Upper lobe of right lung (tissue), 1 donor: ENCODE results near the gene XK. TPM values are rescaled to one million over a fixed set of nuclear protein-coding genes. Genes with fewer than 3 reads are reported as not detected.

Source experiments
- ATAC-seq: fragments of 200-7000 bp; cut with Tn5 transposase; one replicate; pipeline ENCODE4 v1.9.1; 2020; ENCODE audit warnings: mild to moderate bottlenecking, moderate library complexity
- DNase-seq: peaks from one replicate; pipeline ENCODE4 v3.0.0-alpha.2; 2020
- H3K27ac ChIP-seq: fragments of 200-600 bp; one replicate; pipeline ENCODE4 v1.8.0; 2022
- H3K27me3 ChIP-seq: fragments of 200-600 bp; one replicate; pipeline ENCODE4 v1.8.0; 2022; ENCODE audit warnings: mild to moderate bottlenecking
- H3K36me3 ChIP-seq: fragments of 200-600 bp; one replicate; pipeline ENCODE4 v1.8.0; 2022
- H3K4me1 ChIP-seq: fragments of 200-600 bp; one replicate; pipeline ENCODE4 v1.8.0; 2022
- H3K4me3 ChIP-seq: fragments of 200-600 bp; one replicate; pipeline ENCODE4 v1.8.0; 2022; ENCODE audit warnings: mild to moderate bottlenecking
- H3K9me3 ChIP-seq: fragments of 200-600 bp; one replicate; pipeline ENCODE4 v1.8.0; 2022
- intact Hi-C: fragments of 100-400 bp; cut with DNase I; formaldehyde crosslinking; loops from one replicate; pipeline ENCODE4 v1.11.0; 2022
- total RNA-seq: library from RNA; stranded (reverse); fragmentation: NEBNext Ultra II Directional; extraction: Animal tissue kit (Norgen Biotek cat#: 25700); gene quantifications from one replicate; pipeline ENCODE4 v1.2.1, GENCODE V29; 2021
- TF ChIP-seq, protein P1 (sequence below): fragments of 200-600 bp; IDR thresholded peaks from one replicate; pipeline ENCODE4 v1.8.0; 2022; ENCODE audit warnings: antibody characterized with exemption
- donor health status: DM: no; HTN: yes; CAD: no; lungs with severe emphysema.

The XK gene
- total RNA-seq, 1 donor from 2014 or later, result 1.6 TPM

DNA sequence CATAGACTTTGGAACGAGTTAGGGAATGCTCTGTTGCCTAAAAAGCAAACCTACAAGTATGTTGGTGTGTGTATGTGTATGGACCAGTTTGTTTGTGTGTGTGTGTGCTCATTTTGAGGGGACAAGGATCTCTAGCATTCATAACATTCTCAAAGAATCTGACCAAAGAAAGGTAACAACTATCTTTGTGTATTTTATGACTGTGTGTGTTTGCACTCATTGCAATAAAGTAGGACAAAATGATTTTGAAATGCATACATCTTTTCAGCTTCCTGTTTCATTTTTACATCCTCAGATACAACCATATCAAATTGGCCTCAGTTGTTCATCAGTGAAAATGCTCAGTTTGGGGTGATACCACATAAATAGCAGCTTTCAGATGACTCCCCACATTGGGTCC is 8.3 kb upstream of the XK start:
- Histone ChIP-seq H3K36me3 (no peaks in the 10 kb centered on the region), H3K27me3 (no peaks in the 10 kb centered on the region), H3K9me3 (no peaks in the 10 kb centered on the region), H3K27ac (no peak overlapping the region), H3K4me3 (no peak overlapping the region), H3K4me1 (no peaks in the 10 kb centered on the region)
- intact Hi-C loops, result no loop called here
- DNase-seq (no peak), ATAC-seq (no peak)
- TF ChIP-seq, protein P1, sequence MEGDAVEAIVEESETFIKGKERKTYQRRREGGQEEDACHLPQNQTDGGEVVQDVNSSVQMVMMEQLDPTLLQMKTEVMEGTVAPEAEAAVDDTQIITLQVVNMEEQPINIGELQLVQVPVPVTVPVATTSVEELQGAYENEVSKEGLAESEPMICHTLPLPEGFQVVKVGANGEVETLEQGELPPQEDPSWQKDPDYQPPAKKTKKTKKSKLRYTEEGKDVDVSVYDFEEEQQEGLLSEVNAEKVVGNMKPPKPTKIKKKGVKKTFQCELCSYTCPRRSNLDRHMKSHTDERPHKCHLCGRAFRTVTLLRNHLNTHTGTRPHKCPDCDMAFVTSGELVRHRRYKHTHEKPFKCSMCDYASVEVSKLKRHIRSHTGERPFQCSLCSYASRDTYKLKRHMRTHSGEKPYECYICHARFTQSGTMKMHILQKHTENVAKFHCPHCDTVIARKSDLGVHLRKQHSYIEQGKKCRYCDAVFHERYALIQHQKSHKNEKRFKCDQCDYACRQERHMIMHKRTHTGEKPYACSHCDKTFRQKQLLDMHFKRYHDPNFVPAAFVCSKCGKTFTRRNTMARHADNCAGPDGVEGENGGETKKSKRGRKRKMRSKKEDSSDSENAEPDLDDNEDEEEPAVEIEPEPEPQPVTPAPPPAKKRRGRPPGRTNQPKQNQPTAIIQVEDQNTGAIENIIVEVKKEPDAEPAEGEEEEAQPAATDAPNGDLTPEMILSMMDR, result no peak

DNA sequence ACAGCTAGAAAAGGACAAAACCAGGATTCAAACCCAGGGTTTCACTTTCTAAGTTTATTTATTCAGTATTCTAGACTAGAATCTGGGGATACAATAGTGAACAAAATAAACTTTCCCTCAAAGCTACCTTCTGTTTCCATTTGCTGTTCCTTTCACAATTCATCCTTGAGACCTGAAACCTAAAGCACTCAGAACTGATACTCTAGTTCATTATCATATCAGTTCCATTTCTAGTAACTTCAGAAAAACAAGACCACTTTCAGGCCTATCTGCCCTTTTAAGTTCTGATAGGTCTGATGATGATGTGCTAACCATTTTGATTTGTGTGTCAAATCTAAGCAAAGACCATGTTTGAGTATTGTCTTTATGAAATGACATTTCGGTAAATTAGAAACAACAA is 7.8 kb upstream of the XK start:
- ATAC-seq (no peak), DNase-seq (no peak)
- no peak overlapping the region for H3K27ac ChIP-seq
- H3K4me1 ChIP-seq, result no peaks in the 10 kb centered on the region
- no peak overlapping the region for H3K4me3 ChIP-seq
- TF ChIP-seq, protein P1, result no peak
- intact Hi-C loops, result no loop called here
- no peaks in the 10 kb centered on the region for H3K36me3 ChIP-seq
- no peaks in the 10 kb centered on the region for H3K9me3 ChIP-seq
- H3K27me3 ChIP-seq, result no peaks in the 10 kb centered on the region

DNA sequence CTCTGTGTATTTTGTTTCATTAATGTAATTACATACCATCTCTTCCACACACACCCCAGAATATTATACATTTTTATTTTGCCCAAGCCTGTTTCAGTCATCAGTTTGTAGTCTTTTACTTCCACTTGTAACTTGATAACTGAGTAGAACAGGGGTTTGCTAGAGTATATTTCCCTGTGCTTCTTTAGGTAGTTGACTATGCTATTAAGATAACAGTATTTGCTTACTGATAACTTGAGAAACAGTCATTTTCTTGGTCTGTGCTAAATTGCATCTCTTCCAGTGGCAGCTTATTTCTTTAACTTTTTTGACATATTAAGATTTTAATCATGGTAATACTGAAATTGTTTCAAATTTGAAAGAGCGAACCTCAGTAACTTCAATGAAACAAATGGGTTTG is 7.0 kb upstream of the XK start:
- H3K4me3 ChIP-seq, result no peak overlapping the region
- DNase-seq, result no peak
- no peaks in the 10 kb centered on the region for H3K4me1 ChIP-seq
- H3K36me3 ChIP-seq, result no peaks in the 10 kb centered on the region
- no peak overlapping the region for H3K27ac ChIP-seq
- intact Hi-C loops, result no loop called here
- TF ChIP-seq, protein P1, result no peak
- ATAC-seq, result no peak
- H3K27me3 ChIP-seq, result no peaks in the 10 kb centered on the region
- no peaks in the 10 kb centered on the region for H3K9me3 ChIP-seq

DNA sequence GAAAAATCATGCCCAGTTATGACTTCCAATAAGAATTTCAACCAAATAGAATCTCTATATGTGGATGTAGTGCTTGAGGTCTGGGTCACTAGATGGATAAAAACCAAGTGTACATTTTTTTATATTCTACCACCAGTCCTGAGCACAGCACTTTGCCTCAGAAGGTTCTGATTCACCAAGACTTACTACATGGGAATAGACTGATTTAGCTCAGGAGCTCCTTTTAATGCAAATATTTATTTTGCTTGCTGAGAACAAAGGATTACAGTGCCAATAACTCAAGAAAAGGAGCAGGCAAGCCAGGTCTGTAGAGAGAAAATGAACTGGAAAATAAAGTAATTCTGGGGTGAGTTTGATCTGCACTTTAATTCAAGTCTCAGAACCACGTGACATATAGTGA is 6.4 kb upstream of the XK start:
- H3K36me3 ChIP-seq, result no peaks in the 10 kb centered on the region
- DNase-seq, result no peak
- TF ChIP-seq, protein P1, result no peak
- H3K4me1 ChIP-seq, result no peaks in the 10 kb centered on the region
- intact Hi-C loops, result no loop called here
- no peak overlapping the region for H3K4me3 ChIP-seq
- H3K27ac ChIP-seq, result no peak overlapping the region
- no peaks in the 10 kb centered on the region for H3K9me3 ChIP-seq
- no peak for ATAC-seq
- H3K27me3 ChIP-seq, result no peaks in the 10 kb centered on the region

DNA sequence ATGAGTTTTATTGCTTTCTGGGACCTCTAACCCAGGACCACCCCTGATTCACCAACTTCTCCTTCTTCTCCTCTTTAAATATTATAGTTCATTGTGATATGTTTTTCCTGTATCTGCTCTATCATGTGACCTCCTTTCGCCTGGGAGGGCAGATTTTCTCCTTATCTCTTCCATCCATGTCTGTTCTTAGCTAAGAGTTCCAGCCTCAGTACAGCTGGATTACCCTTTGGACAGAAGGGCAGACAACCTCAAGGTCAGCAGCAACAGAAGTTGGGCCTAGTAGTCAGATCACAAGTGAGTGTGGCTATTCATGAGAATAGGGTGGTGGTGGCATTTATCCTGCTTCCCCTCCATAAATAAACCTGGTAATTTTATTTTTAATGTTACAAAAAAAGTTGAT is 5.7 kb upstream of the XK start:
- Histone ChIP-seq H3K4me3 (no peak overlapping the region), H3K27ac (no peak overlapping the region), H3K9me3 (no peaks in the 10 kb centered on the region), H3K36me3 (no peaks in the 10 kb centered on the region), H3K27me3 (no peaks in the 10 kb centered on the region), H3K4me1 (no peaks in the 10 kb centered on the region)
- DNase-seq, result no peak
- ATAC-seq, result no peak
- TF ChIP-seq, protein P1, result no peak
- intact Hi-C loops, result no loop called here

DNA sequence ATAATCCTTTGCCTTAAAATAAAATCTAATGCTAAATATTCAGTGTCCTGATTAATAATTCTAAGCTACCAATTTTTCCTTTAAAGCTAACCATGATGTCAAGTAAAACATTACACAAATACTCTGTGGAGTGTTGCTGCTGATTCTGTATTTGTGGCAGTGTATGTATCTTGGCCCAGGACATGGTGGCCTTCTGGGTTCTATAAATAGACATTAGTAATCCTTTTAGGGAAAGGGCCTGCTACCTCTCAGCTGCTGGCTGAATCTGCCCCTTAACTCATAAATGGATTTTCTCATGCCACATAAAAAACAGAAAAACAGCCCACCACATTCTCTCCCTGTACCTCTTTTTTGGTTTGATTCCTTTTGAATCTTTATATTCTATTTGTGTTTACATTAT is 1.2 kb upstream of the XK start:
- intact Hi-C loops, result no loop called here
- H3K27ac ChIP-seq, result no peak overlapping the region
- H3K4me1 ChIP-seq, result no peaks in the 10 kb centered on the region
- no peaks in the 10 kb centered on the region for H3K36me3 ChIP-seq
- no peaks in the 10 kb centered on the region for H3K9me3 ChIP-seq
- no peaks in the 10 kb centered on the region for H3K27me3 ChIP-seq
- TF ChIP-seq, protein P1, result no peak
- DNase-seq (no peak), ATAC-seq (no peak)
- H3K4me3 ChIP-seq, result no peak overlapping the region
